Fibroblast of mammary gland (primary cell): ENCODE results near the gene VWA8.
"Not testable (repeated sequence)": the region's sequence is repeated elsewhere in the genome, so short reads cannot be mapped to it uniquely, and the experiment has no call there.

ENCODE experiments used
- DNase-seq: peaks from one replicate; pipeline ENCODE4 v3.0.0-alpha.2; 2010; ENCODE audit warnings: low read depth
- H3K4me3 ChIP-seq: 2 replicates; pipeline ENCODE4 v1.5.1; 2011; ENCODE audit warnings: low read depth, mild to moderate bottlenecking, low read length, moderate library complexity; ENCODE audit not compliant: control insufficient read depth
- CTCF ChIP-seq: conservative IDR thresholded peaks from 2 replicates; pipeline ENCODE4 v1.5.1; 2011; ENCODE audit warnings: low read depth, low read length, inconsistent platforms; ENCODE audit not compliant: control insufficient read depth, insufficient read depth

Gene VWA8

GRCh38 chr13:41621716-41622431, 339.0 kb downstream of the VWA8 start:
- TF ChIP-seq CTCF = no peak
- peak; percentile 58 for DNase-seq
- H3K4me3 ChIP-seq = no peak overlapping the region

- H3K4me3 ChIP-seq, DNase-seq: not testable (repeated sequence)
These were observed 343.3 kb downstream of the VWA8 start for GRCh38 chr13:41617633-41618032.

GRCh38 chr13:41616151-41616550, 344.8 kb downstream of the VWA8 start:
- TF ChIP-seq CTCF = no peak
- H3K4me3 ChIP-seq = no peak overlapping the region
- no peak for DNase-seq

- TF ChIP-seq CTCF = no peak
- no peak for DNase-seq
- no peak overlapping the region for H3K4me3 ChIP-seq
These were observed 345.4 kb downstream of the VWA8 start for GRCh38 chr13:41615528-41615855.

GRCh38 chr13:41614671-41615527, 346.0 kb downstream of the VWA8 start:
- H3K4me3 ChIP-seq = no peak overlapping the region
- TF ChIP-seq CTCF = no peak
- peak; percentile 76 for DNase-seq

- no peak for TF ChIP-seq CTCF
- DNase-seq = peak; percentile 96
These were observed 346.8 kb downstream of the VWA8 start for GRCh38 chr13:41613984-41614661.

GRCh38 chr13:41613471-41613870, 347.4 kb downstream of the VWA8 start:
- DNase-seq = no peak
- no peak overlapping the region for H3K4me3 ChIP-seq
- TF ChIP-seq CTCF = no peak

More at GRCh38 chr13:41613984-41614661, 346.8 kb downstream of the VWA8 start:
- H3K4me3 ChIP-seq = no peak overlapping the region
